SK-N-SH (cell line): Measurements from ENCODE around the gene CD63. TPM values are rescaled to one million over a fixed set of nuclear protein-coding genes. Genes with fewer than 3 reads are reported as not detected.

Source experiments
- CTCF ChIA-PET: fragments of 300-600, 350-600 bp; formaldehyde crosslinking; extraction: SDS; loops from one replicate; lab custom pipeline; 2021; lab: Yijun Ruan, JAX
- POLR2A ChIA-PET: fragments of 350-600 bp; sonication (Branson Sonifier 250); formaldehyde crosslinking; extraction: SDS; loops from one replicate; lab custom pipeline; 2020; ENCODE audit warnings: antibody characterized with exemption, inconsistent platforms; lab: Yijun Ruan, JAX
- DNase-seq: peaks from one replicate; pipeline ENCODE4 v3.0.0; 2012
- H2AFZ ChIP-seq: fragments of 200-600 bp; sonication (generic); 2 replicates; pipeline ENCODE4 v1.8.1; 2016; ENCODE audit warnings: antibody characterized with exemption, mild to moderate bottlenecking, low read depth
- H3F3A ChIP-seq: fragments of 200-600 bp; sonication (generic); replicated peaks from 2 replicates; pipeline ENCODE3; 2016; ENCODE audit warnings: antibody characterized with exemption, mild to moderate bottlenecking; ENCODE audit not compliant: insufficient read depth
- H3K27ac ChIP-seq, 2 experiments: fragments of 200-500 bp in 1 of 2; fragments of 200-600 bp in 1 of 2; sonication (Bioruptor generic) in 1 of 2; sonication (generic), shearing (Covaris generic) in 1 of 2; 2 replicates each; pipeline versions ENCODE4 v1.5.1 to v1.6.1; 2014 to 2016; ENCODE audit warnings: low read depth in 2 of 2, inconsistent platforms in 1 of 2, low read length in 1 of 2, mild to moderate bottlenecking in 1 of 2, mixed read lengths in 1 of 2
- H3K27me3 ChIP-seq: fragments of 200-600 bp; sonication (generic), shearing (Covaris generic); 2 replicates; pipeline ENCODE4 v1.6.1; 2016; ENCODE audit warnings: mixed run types; ENCODE audit not compliant: insufficient read depth
- H3K36me3 ChIP-seq, 2 experiments: fragments of 200-500 bp in 1 of 2; fragments of 200-600 bp in 1 of 2; sonication (Bioruptor generic) in 1 of 2; sonication (generic) in 1 of 2; replicated peaks in 1 of 2; 2 replicates each; pipeline versions ENCODE3 to v1.5.1; 2014 to 2016; ENCODE audit warnings: low read length in 1 of 2, mild to moderate bottlenecking in 1 of 2; ENCODE audit not compliant: insufficient read depth in 2 of 2, control insufficient read depth in 1 of 2
- H3K4me1 ChIP-seq, 2 experiments: fragments of 200-500 bp in 1 of 2; fragments of 200-600 bp in 1 of 2; sonication (Bioruptor generic) in 1 of 2; sonication (generic), shearing (Covaris generic) in 1 of 2; 2 replicates each; pipeline versions ENCODE4 v1.5.1 to v1.6.1; 2014 to 2016; ENCODE audit warnings: low read depth in 1 of 2, low read length in 1 of 2, mixed run types in 1 of 2; ENCODE audit not compliant: insufficient read depth in 2 of 2, control insufficient read depth in 1 of 2
- H3K4me2 ChIP-seq: fragments of 200-600 bp; sonication (generic), shearing (Covaris generic); 2 replicates; pipeline ENCODE4 v1.6.1; 2017; ENCODE audit warnings: mixed run types
- H3K4me3 ChIP-seq, 2 experiments: fragments of 200-500 bp in 1 of 2; fragments of 200-600 bp in 1 of 2; sonication (Bioruptor generic) in 1 of 2; sonication (generic), shearing (Covaris generic) in 1 of 2; 2 replicates each; pipeline versions ENCODE4 v1.5.1 to v1.8.1; 2014 to 2016; ENCODE audit warnings: low read depth in 2 of 2, inconsistent platforms in 1 of 2, low read length in 1 of 2, mild to moderate bottlenecking in 1 of 2, mixed read lengths in 1 of 2, moderate library complexity in 1 of 2
- H3K79me2 ChIP-seq: fragments of 200-600 bp; sonication (generic); 2 replicates; pipeline ENCODE4 v1.8.1; 2017; ENCODE audit warnings: mild to moderate bottlenecking; ENCODE audit not compliant: insufficient read depth
- H3K9ac ChIP-seq: fragments of 200-600 bp; sonication (generic); 2 replicates; pipeline ENCODE4 v1.6.1; 2017; ENCODE audit warnings: mixed run types
- H3K9me2 ChIP-seq: fragments of 200-600 bp; sonication (generic); 2 replicates; pipeline ENCODE4 v1.6.1; 2017; ENCODE audit warnings: mixed run types
- H3K9me3 ChIP-seq: fragments of 200-600 bp; sonication (generic); 2 replicates; pipeline ENCODE4 v1.6.1; 2017; ENCODE audit warnings: mixed run types, mild to moderate bottlenecking, moderate library complexity
- H4K20me1 ChIP-seq: fragments of 200-600 bp; sonication (generic); 2 replicates; pipeline ENCODE4 v1.6.1; 2017; ENCODE audit warnings: mild to moderate bottlenecking, mixed run types; ENCODE audit not compliant: insufficient read depth
- CHD2 ChIP-seq: fragments of 150-350 bp; IDR thresholded peaks from 2 replicates; pipeline ENCODE4 v1.6.1; 2018; ENCODE audit warnings: low read length; ENCODE audit not compliant: partially characterized antibody
- CTCF ChIP-seq: fragments of 200-600 bp; sonication (generic); IDR thresholded peaks from 2 replicates; pipeline ENCODE4 v1.6.1; 2017; ENCODE audit warnings: antibody characterized with exemption, mild to moderate bottlenecking, moderate library complexity
- FOXM1 ChIP-seq: IDR thresholded peaks from 2 replicates; pipeline ENCODE4 v1.4.0; 2012; ENCODE audit warnings: low read depth, mild to moderate bottlenecking
- GATA2 ChIP-seq: sonication (generic); formaldehyde crosslinking; IDR thresholded peaks from 2 replicates; pipeline ENCODE4 v1.5.0; 2020; ENCODE audit warnings: mild to moderate bottlenecking, missing genetic modification reagents
- IRF3 ChIP-seq: fragments of 150-350 bp; IDR thresholded peaks from 2 replicates; pipeline ENCODE4 v1.6.1; 2016; ENCODE audit warnings: mild to moderate bottlenecking, low read depth, low read length
- MAX ChIP-seq: IDR thresholded peaks from 2 replicates; pipeline ENCODE4 v1.4.0; 2012; ENCODE audit warnings: low read depth
- PBX3 ChIP-seq: IDR thresholded peaks from 2 replicates; pipeline ENCODE4; 2012
- REST ChIP-seq: IDR thresholded peaks from 2 replicates; pipeline ENCODE4 v1.6.1; 2012; ENCODE audit warnings: mild to moderate bottlenecking, low read depth, low read length, moderate library complexity
- SIN3A ChIP-seq: IDR thresholded peaks from 2 replicates; pipeline ENCODE4 v1.6.1; 2012; ENCODE audit warnings: low read depth, mild to moderate bottlenecking, low read length, moderate library complexity, borderline replicate concordance
- TCF12 ChIP-seq: IDR thresholded peaks from 2 replicates; pipeline ENCODE4 v1.4.0; 2012
- YY1 ChIP-seq: IDR thresholded peaks from 2 replicates; pipeline ENCODE4 v1.4.0; 2012; ENCODE audit warnings: low read depth, mild to moderate bottlenecking
- WGBS: methylation state at CpG from one replicate; pipeline ENCODE4 v1.1.6; 2017; ENCODE audit warnings: low lambda C conversion rate; 5-methylcytosine and 5-hydroxymethylcytosine counted together
- polyA plus RNA-seq, 3 experiments: library from polyadenylated mRNA; depleted of rRNA; stranded (reverse); fragments of >200 nt; gene quantifications; 2 replicates each; pipeline ENCODE4 v1.2.3, GENCODE V29; 2012

Gene CD63
- polyA plus RNA-seq, 1 of the 3 experiments (the other 2 are of a cell fraction), result 1,465 TPM

GRCh38 chr12:55765736-55766290 is 37.0 kb upstream of the CD63 start:
- TF ChIP-seq SIN3A (no peak), CHD2 (no peak), IRF3 (no peak), MAX (no peak), GATA2 (CRISPR knock-in tag) (no peak), FOXM1 (no peak), YY1 (no peak), TCF12 (no peak), REST (no peak), PBX3 (no peak), CTCF (no peak)
- Histone ChIP-seq H3K4me1 (peaks cover 0 to 2% of the 10 kb centered on the region in 2 experiments; a peak in 1 of 4 replicates), H3K27ac (no peak overlapping the region), H3K9me3 (no peaks in the 10 kb centered on the region), H3K4me2 (no peak overlapping the region), H3K9me2 (no peaks in the 10 kb centered on the region), H3K27me3 (no peaks in the 10 kb centered on the region), H4K20me1 (no peaks in the 10 kb centered on the region), H3K79me2 (peaks cover 19% of the 10 kb centered on the region; the same call in 1 of the 2 replicates), H3K4me3 (no peak overlapping the region), H3K36me3 (peaks cover 25 to 41% of the 10 kb centered on the region in 2 experiments), H3K9ac (no peak overlapping the region), H3F3A (no peaks in the 10 kb centered on the region), H2AFZ (no peak overlapping the region)
- ChIA-PET POLR2A (interaction anchor here (0.6 kb wide), 1 partner anchor 21 kb away, joined by 4 read pairs; no protein-coding TSS in a partner anchor), CTCF (interaction anchor here (0.8 to 1.4 kb wide), 3 partner anchors 9 to 18 kb away, joined by 3 to 4 read pairs (median 3); no protein-coding TSS in a partner anchor)
- no peak for DNase-seq
- 86% methylated on average over 5 of the region's 5 CpGs for WGBS
